GM10248 (cell line): ENCODE data around the gene SPON1.

ENCODE experiments used
- CTCF ChIA-PET: fragments of 300-600 bp; sonication (Branson Sonifier 250); formaldehyde crosslinking; extraction: SDS; loops from one replicate; lab custom pipeline; 2021; ENCODE audit warnings: antibody characterized with exemption; lab: Yijun Ruan, JAX
- POLR2A ChIA-PET: fragments of 350-650 bp; sonication (Branson Sonifier 250); formaldehyde crosslinking; extraction: SDS; loops from one replicate; lab custom pipeline; 2020; ENCODE audit warnings: antibody characterized with exemption; lab: Yijun Ruan, JAX
- DNase-seq: peaks from one replicate; pipeline ENCODE4 v3.0.0; 2012; ENCODE audit errors: extremely low spot score
- TF ChIP-seq, protein P1 (sequence below): IDR thresholded peaks from 2 replicates; pipeline ENCODE4 v1.5.1; 2012; ENCODE audit warnings: mild to moderate bottlenecking, low read depth; ENCODE audit errors: extremely low read depth, missing control alignments, control extremely low read depth

Gene SPON1

DNA sequence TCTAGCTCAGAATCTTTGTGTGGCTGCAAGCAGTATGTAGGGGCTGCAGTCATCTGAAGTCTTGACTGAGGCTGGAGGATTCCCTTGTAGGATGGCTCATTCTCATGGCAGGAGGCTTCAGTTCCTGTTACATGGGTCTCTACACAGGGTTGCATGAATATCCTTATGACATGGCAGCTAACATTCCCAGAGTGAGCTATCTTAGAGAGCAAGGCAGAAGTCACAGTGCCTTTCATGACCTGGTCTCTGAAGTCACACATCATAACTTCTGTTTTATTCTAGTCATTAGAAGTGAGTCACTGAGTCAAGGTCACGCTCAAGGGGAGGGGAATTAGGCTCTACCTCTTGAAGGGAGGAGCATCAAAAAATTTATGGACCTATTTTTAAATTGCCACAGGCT, 10.3 kb upstream of the SPON1 start:
- TF ChIP-seq, protein P1, sequence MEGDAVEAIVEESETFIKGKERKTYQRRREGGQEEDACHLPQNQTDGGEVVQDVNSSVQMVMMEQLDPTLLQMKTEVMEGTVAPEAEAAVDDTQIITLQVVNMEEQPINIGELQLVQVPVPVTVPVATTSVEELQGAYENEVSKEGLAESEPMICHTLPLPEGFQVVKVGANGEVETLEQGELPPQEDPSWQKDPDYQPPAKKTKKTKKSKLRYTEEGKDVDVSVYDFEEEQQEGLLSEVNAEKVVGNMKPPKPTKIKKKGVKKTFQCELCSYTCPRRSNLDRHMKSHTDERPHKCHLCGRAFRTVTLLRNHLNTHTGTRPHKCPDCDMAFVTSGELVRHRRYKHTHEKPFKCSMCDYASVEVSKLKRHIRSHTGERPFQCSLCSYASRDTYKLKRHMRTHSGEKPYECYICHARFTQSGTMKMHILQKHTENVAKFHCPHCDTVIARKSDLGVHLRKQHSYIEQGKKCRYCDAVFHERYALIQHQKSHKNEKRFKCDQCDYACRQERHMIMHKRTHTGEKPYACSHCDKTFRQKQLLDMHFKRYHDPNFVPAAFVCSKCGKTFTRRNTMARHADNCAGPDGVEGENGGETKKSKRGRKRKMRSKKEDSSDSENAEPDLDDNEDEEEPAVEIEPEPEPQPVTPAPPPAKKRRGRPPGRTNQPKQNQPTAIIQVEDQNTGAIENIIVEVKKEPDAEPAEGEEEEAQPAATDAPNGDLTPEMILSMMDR, result no peak
- ChIA-PET POLR2A (interaction anchor here (0.7 kb wide), 1 partner anchor 503 kb away, joined by 4 read pairs; no protein-coding TSS in a partner anchor), CTCF (interaction anchor here (0.9 to 1.8 kb wide), 5 partner anchors 11 to 301 kb away, joined by 3 to 9 read pairs (median 4); no protein-coding TSS in a partner anchor)
- no peak for DNase-seq

DNA sequence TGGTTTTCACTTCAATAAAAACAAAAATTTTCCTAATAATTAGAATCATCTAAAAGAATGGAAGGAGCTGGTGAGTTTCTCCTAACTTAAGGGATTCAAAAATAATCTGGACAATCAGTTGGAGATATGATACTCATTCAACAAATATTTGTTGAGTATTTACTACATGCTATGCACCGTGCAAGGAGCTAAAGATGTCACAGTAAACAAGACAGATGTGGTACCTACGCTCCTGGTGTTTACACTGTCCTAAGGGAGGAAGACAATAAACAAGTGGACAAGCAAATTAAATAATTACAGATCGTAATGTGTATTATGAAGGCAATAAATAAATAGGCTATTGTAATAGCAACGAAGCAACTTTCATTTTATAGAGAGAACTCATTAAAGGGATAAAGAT, 9.9 kb upstream of the SPON1 start:
- CTCF ChIA-PET, result interaction anchor here (1.0 to 1.8 kb wide), 4 partner anchors 11 to 301 kb away, joined by 3 to 9 read pairs (median 5); no protein-coding TSS in a partner anchor
- POLR2A ChIA-PET, result interaction anchor here (0.7 kb wide), 1 partner anchor 503 kb away, joined by 4 read pairs; no protein-coding TSS in a partner anchor
- DNase-seq, result no peak
- TF ChIP-seq, protein P1, result no peak

DNA sequence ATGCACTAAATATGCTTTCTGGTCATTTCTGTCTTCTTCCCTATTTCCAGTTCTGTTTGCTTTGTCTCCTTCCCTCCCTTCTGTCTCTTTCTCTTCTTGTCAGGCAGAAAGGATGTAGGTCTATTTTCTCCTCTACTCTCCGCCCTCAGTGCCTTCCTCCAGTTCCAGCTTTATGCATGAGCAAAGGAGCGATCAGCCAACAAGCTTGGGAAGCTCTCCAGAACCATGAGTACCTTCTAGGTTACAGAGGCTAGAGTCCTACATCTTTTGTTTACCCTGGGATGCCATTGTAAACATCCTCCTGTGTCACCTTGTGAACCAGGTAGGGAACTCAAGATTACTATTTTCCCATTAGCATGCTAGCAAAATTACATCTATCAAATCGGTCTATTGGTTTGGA, 7.9 kb upstream of the SPON1 start:
- DNase-seq, result no peak
- POLR2A ChIA-PET, result no interaction called here
- TF ChIP-seq, protein P1, result no peak
- CTCF ChIA-PET, result interaction anchor here (1.1 to 5.9 kb wide), 12 partner anchors 8 to 297 kb away, joined by 3 to 71 read pairs (median 4); no protein-coding TSS in a partner anchor

DNA sequence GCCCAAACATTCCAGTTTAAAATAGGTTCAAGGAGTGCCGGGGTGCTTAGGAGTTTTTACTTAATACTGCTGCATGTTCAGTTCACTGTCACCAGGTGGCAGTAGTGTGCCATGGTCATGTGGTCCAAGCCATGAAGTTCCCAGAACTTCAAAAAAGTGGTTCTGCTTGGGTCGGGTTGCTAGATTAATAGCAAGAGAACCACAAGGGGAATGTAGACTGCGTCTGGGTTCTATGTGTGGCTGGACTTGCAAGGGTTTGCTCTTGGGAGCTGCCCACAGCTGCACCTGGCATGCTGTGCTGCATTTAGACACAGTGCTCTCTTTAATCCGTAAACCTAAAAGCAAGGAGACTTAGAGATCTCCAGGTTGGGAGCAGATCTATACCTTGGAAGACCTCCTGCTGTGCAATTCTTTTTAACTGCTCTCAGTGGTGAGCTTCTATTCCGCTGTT, 6.5 kb upstream of the SPON1 start:
- TF ChIP-seq, protein P1, result peak; percentile 73
- ChIA-PET CTCF (interaction anchor here (0.7 to 5.9 kb wide), 19 partner anchors 10 to 1469 kb away, joined by 3 to 71 read pairs (median 3); no protein-coding TSS in a partner anchor), POLR2A (no interaction called here)
- DNase-seq, result peak; percentile 33

DNA sequence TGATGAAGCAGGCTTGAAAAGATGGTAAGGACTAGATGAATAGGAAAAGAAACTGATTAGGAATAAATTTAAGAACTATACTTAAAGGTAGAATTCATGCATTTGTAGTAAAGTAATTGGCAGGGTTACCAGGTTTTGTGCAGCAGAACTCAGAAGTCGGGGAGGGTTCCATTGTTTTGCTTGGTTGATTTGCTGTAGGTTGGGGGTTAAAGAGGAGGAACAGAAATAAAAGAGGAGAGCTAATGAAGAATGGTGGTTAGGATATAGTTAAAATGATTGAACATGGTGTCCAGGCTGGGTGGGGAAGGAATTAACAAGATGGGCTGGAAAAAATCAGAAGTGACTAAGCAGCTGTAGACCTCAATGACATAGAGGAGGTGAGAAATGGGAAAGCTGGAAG, 5.5 kb upstream of the SPON1 start:
- DNase-seq, result no peak
- ChIA-PET POLR2A (no interaction called here), CTCF (interaction anchor here (0.7 to 5.9 kb wide), 15 partner anchors 9 to 1470 kb away, joined by 3 to 71 read pairs (median 4); no protein-coding TSS in a partner anchor)
- TF ChIP-seq, protein P1, result no peak

DNA sequence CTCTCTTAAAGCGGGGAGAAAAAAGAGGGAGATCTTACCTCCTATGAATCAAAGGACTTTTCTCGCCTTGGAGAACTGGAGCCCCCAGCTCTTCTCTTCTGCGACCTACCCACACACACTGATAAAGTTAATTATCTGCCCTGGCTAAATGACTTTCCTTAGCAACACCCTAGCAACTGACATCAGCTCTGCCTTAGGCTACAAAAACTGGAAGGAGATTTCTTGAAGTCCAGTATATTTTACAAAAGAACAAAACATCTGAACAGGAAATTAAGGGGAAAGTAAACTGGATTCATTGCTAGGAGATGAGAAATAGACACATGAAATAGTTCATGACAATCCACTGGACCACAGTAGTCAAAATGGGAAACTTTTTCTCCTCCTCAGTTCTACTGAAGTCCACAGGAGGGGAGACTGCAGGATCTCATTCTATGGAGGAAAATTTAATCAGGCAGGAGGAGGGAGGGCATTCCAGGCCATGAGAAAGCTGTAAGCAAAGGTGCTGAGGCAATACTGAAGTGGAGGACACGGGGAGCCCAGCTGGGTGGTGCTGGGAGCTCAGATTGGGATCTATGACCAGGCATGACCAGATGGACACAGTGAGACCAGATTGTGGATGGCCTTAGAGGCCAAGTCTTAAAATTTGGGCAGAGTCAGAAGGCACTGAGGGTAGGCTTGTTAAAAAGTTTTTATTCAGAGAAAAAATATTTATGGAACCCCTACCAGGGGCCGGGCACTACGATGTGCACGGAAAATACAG, 3.7 kb upstream of the SPON1 start:
- ChIA-PET CTCF (interaction anchor here (0.9 to 5.9 kb wide), 3 partner anchors 9 to 293 kb away, joined by 3 to 71 read pairs (median 4); no protein-coding TSS in a partner anchor), POLR2A (no interaction called here)
- TF ChIP-seq, protein P1, result no peak
- no peak for DNase-seq
